IPS-20b (cell line): ENCODE data around the gene PTPRD.

Experiments used
- H3K27ac ChIP-seq: one replicate; pipeline ENCODE4 v1.5.1; 2013; ENCODE audit warnings: low read length
- H3K27me3 ChIP-seq: 2 replicates; pipeline ENCODE4 v1.6.1; 2013; ENCODE audit warnings: mild to moderate bottlenecking, low read length, inconsistent platforms; ENCODE audit not compliant: insufficient read depth
- H3K36me3 ChIP-seq: 2 replicates; pipeline ENCODE4 v1.6.1; 2013; ENCODE audit warnings: low read depth, mild to moderate bottlenecking, inconsistent platforms, low read length, moderate library complexity; ENCODE audit not compliant: insufficient read depth
- H3K4me1 ChIP-seq: 2 replicates; pipeline ENCODE4 v1.6.1; 2013; ENCODE audit warnings: mild to moderate bottlenecking, control low read depth, inconsistent platforms, low read length, moderate library complexity; ENCODE audit not compliant: insufficient read depth
- H3K4me3 ChIP-seq: 2 replicates; pipeline ENCODE4 v1.5.1; 2013; ENCODE audit warnings: mild to moderate bottlenecking, low read length, inconsistent platforms
- H3K9ac ChIP-seq: 2 replicates; pipeline ENCODE4 v1.6.1; 2013; ENCODE audit warnings: low read depth, mild to moderate bottlenecking, inconsistent platforms, low read length, moderate library complexity
- H3K9me3 ChIP-seq: 2 replicates; pipeline ENCODE4 v1.6.1; 2013; ENCODE audit warnings: mild to moderate bottlenecking, low read depth, low read length, inconsistent platforms; ENCODE audit not compliant: insufficient read depth

PTPRD gene

DNA sequence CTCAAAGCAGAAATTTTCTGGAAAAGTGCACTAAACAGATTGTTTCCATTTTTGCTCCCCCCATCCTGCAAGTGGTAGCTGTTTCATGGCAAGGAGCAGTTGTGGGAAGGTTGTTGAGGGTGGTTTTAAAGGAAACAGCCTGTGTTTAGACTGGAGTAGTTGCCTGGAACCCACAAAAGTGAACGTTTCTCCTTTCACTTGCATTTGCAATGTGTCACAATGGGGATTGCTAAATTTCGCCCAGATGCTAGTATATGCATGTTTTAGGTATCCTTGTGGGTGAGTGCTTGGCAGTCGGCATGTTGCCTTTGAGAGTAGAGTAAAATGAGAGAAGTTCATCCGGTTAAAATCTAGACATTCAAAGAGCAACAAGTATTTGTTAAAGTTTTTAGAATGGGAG, 1713.3 kb downstream of the PTPRD start:
- H3K27me3 ChIP-seq = no peaks in the 10 kb centered on the region
- no peaks in the 10 kb centered on the region for H3K36me3 ChIP-seq
- H3K27ac ChIP-seq = no peak overlapping the region
- H3K9ac ChIP-seq = no peak overlapping the region
- H3K9me3 ChIP-seq = no peaks in the 10 kb centered on the region
- H3K4me1 ChIP-seq = no peaks in the 10 kb centered on the region
- H3K4me3 ChIP-seq = no peak overlapping the region

DNA sequence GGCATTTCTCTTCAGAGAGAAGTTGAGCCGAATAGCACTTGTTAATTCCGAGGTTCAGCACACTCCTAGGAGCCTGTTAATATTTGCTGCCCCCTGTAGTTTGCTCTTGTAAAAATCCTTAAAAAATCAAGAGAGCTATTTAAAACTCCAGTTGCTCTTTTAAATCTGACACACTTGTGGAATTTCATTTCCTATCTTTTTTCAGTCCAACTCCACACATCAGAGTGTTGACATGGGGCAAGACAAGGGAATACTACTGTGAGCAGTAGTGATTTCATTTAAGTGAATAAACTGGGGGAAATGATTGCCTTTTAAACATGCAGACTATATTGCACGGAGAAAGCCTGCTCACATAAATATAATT, 1717.0 kb downstream of the PTPRD start:
- H3K36me3 ChIP-seq = no peaks in the 10 kb centered on the region
- H3K9ac ChIP-seq = no peak overlapping the region
- no peaks in the 10 kb centered on the region for H3K4me1 ChIP-seq
- H3K27me3 ChIP-seq = no peaks in the 10 kb centered on the region
- H3K27ac ChIP-seq = no peak overlapping the region
- no peaks in the 10 kb centered on the region for H3K9me3 ChIP-seq
- H3K4me3 ChIP-seq = no peak overlapping the region

DNA sequence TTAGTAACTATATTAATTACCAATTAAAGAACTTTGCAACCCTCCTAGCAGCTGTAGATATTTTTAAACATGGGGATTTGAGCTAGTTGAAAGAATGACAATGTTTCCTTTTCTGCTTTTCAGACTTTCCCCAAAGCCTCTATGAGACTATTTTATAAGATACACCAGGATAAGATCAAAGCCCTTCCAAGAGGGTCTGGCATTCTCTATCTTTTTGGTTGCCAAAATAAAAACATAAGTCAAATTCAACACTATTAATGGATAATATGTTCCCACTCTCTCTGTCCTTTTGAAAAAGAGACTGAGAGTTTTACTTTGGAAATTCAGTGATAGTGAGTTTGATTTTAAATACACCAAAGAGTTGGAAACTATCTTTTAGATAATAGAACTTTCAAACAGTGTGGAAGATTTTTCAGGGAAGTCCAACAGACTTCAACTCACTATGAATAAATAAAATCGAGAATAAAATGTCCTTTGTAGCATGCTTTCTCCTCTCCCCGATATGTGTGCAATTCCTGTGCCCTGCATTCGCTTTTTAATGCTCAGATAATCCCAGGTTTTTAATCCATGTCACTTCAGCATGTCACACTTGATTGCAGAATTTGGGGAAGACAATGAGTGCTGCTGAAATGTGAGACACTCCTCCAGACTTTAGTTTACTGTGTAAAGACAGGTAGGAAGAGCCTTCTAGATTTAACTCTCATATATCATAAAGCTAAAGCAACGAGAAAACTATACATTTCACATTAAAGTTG, 1717.5 kb downstream of the PTPRD start:
- Histone ChIP-seq H3K27me3 (no peaks in the 10 kb centered on the region), H3K36me3 (no peaks in the 10 kb centered on the region), H3K9me3 (no peaks in the 10 kb centered on the region), H3K9ac (no peak overlapping the region), H3K4me3 (no peak overlapping the region), H3K4me1 (no peaks in the 10 kb centered on the region), H3K27ac (no peak overlapping the region)

DNA sequence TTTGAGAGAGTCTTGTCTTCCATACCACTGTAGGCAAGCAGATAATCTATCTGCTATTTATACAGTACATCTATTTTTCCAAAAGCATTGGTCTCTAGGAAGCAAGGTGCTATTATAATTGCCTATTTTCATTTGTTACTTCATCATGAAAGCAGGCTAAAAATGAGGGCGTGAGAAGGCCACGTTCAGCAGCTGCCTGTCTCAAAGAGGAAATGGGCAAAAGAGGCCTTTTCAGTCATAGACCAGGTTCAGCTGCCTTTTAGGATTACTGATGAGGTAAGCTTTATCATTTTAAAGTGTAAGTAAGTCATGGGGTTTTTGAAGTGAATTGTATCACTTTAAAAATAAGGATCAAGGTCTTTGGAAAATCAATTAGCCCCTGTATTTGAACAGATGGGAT, 1722.1 kb downstream of the PTPRD start:
- H3K4me3 ChIP-seq = no peak overlapping the region
- H3K27ac ChIP-seq = no peak overlapping the region
- no peaks in the 10 kb centered on the region for H3K9me3 ChIP-seq
- H3K9ac ChIP-seq = no peak overlapping the region
- no peaks in the 10 kb centered on the region for H3K27me3 ChIP-seq
- H3K36me3 ChIP-seq = no peaks in the 10 kb centered on the region
- no peaks in the 10 kb centered on the region for H3K4me1 ChIP-seq

DNA sequence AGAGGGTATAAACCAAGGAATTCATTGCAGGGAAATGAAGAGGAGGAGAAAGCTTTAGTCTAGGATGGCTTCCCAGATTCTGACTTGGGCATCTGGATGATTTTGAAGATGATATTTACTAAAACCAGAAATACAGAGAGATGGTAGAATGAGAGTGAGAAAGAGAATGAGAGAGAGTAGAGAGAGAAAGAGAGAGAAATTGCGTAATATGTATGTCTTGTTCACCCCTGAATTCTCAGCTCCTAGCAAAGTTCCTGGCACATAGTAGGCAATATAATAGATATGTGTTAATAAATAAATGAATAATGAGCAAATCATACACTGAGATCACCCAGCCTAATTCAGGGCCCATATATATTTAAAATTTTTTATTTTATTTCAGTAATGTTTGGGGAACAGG, 1723.7 kb downstream of the PTPRD start:
- H3K36me3 ChIP-seq = no peaks in the 10 kb centered on the region
- H3K4me1 ChIP-seq = peaks cover 2% of the 10 kb centered on the region; the same call in 1 of the 2 replicates
- H3K4me3 ChIP-seq = no peak overlapping the region

DNA sequence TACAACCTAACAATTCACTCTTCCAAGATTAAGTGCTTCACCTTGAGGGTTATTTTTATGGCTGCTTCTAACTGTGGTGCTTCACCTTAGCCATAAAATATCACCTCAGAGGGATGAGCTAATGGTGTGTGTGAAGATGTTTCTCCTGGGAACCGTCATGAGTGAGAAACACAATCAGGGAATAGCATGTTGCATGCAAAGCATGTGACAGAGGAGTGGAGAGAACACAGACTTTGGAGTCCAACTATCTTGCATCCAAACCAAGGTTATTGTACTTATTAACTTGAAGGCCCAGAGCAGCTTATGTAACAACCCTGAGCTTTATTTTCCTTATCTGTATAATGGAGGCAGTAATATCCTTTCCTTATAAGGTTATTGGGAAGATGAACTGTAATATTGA, 1724.2 kb downstream of the PTPRD start:
- no peaks in the 10 kb centered on the region for H3K36me3 ChIP-seq
- H3K9ac ChIP-seq = no peak overlapping the region
- no peak overlapping the region for H3K4me3 ChIP-seq
- H3K9me3 ChIP-seq = no peaks in the 10 kb centered on the region
- H3K27me3 ChIP-seq = no peaks in the 10 kb centered on the region
- H3K27ac ChIP-seq = no peak overlapping the region
- H3K4me1 ChIP-seq = peaks cover 2% of the 10 kb centered on the region; the same call in 1 of the 2 replicates

More for the DNA sequence above, 1723.7 kb downstream of the PTPRD start:
- Histone ChIP-seq H3K9ac (no peak overlapping the region), H3K27ac (no peak overlapping the region), H3K9me3 (no peaks in the 10 kb centered on the region), H3K27me3 (no peaks in the 10 kb centered on the region)

DNA sequence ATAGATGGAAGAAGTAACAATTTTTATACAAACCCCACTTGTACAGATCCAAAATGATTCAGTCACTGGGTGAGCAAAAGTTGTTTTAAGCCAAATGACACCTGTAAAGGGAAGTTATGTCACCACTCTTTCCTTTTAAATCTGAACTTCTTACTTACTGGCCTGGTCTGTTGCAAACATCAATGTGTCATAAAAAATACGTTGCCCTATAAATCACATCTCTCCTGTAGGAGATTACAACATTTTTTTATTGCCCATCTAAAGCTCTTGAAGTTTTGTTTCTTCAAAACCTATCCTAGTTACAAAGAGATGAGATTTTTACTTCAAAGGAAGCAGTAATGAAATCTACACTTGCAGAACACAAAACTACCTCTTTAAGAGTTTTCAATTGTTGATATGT, 1725.4 kb downstream of the PTPRD start:
- Histone ChIP-seq H3K36me3 (no peaks in the 10 kb centered on the region), H3K27ac (no peak overlapping the region), H3K4me1 (peaks cover 2% of the 10 kb centered on the region; the same call in 1 of the 2 replicates), H3K9ac (no peak overlapping the region), H3K27me3 (no peaks in the 10 kb centered on the region), H3K9me3 (no peaks in the 10 kb centered on the region), H3K4me3 (no peak overlapping the region)

DNA sequence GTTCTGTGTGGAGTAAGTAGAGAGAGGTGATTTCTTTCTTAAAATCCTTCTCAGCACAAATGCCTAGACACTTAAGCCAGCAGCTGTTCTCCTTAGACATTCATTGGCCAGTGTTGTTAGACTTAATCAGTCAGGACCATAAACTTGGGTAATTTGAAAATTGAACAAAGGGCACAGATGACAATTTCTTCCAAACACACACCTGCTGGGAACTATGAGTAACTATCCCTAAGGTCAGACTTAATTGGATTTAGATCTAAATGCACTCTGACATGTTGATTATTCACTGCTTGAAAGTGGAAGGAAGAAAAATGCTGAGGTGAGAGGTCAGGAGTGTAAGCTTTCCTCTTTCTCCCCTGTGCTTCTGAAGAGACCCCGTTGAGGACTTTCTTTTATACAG, 1729.5 kb downstream of the PTPRD start:
- Histone ChIP-seq H3K9me3 (no peaks in the 10 kb centered on the region), H3K4me1 (peaks cover 2% of the 10 kb centered on the region; the same call in 1 of the 2 replicates), H3K27ac (no peak overlapping the region), H3K4me3 (no peak overlapping the region), H3K27me3 (no peaks in the 10 kb centered on the region), H3K9ac (no peak overlapping the region), H3K36me3 (no peaks in the 10 kb centered on the region)

DNA sequence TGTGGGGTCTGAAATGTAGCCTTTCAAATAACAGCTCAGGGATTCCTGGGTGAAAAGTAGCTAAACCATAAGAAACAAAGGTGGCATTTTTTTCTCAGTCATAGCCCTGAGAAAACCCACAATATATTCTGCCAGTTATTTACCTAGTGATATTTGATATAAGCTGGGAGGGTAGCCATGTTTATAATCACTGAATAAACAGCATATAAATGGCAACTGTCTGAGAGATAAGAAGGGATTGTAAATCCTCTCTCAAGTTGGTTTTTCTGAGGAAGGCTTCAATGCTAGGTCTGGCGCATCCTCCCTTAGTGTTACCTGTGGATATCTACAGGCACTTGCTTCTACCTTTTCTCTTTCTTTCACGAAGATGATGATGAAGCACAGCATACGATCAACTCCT, 1732.7 kb downstream of the PTPRD start:
- H3K36me3 ChIP-seq = no peaks in the 10 kb centered on the region
- peaks cover 13% of the 10 kb centered on the region; the same call in 1 of the 2 replicates for H3K4me1 ChIP-seq
- no peak overlapping the region for H3K27ac ChIP-seq
- H3K27me3 ChIP-seq = no peaks in the 10 kb centered on the region
- no peak overlapping the region for H3K9ac ChIP-seq
- no peaks in the 10 kb centered on the region for H3K9me3 ChIP-seq
- no peak overlapping the region for H3K4me3 ChIP-seq

DNA sequence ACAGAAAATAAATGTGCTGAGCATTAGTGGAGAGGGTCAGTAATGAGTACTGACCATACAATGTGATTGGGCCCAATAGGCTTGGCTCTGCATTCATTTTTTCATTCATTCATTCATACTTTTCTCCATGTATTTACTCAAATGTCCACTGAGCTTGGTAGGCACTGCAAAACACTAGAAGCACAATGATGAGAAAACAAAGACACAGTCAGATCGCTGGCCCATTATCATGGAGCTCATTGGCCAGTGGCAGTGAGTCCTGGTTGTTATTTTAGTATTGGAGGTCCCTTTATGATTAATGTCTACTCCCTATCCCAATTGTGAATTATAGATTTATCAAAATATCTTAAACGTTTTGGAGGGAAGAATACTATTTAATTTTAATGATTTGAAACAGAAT, 1733.5 kb downstream of the PTPRD start:
- Histone ChIP-seq H3K4me3 (no peak overlapping the region), H3K27me3 (no peaks in the 10 kb centered on the region), H3K4me1 (peaks cover 10% of the 10 kb centered on the region; the same call in 1 of the 2 replicates), H3K9ac (no peak overlapping the region), H3K27ac (no peak overlapping the region), H3K9me3 (no peaks in the 10 kb centered on the region), H3K36me3 (no peaks in the 10 kb centered on the region)

DNA sequence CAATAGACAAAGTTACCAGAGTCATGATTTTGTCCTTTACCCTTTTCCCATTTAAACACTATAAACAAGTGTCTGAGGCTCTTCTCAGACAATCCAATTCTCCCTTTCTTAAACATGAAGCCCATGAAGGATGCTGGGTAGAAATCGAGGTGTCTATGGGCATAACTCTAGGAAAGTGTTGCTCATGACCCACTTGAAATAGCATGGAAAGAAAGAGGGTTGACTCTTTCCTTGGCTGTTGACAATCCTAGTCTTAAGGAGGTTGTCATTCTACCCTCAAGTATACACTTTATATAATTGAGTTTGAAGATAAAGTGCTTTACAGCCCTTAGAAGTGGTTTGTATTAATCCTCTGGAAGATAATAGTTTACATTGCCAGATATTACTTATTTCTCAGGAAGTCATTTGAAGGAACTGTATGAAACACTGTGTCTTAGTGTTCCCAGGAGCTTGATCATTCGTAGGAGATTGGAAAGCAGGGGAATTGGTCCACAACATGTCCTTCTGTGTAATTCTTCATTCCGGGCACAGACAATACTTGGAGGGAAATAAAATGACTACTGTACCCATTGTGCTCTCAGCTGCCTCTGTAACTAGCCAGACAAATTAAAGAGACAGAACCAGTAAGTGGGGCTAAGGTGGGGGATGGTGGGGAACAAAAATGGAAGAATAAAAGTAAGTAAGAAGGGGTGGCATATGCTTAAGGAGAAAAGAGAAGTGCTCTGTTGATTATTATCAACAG, 1734.9 kb downstream of the PTPRD start:
- H3K27ac ChIP-seq = no peak overlapping the region
- H3K36me3 ChIP-seq = no peaks in the 10 kb centered on the region
- no peaks in the 10 kb centered on the region for H3K9me3 ChIP-seq
- H3K4me1 ChIP-seq = peaks cover 10% of the 10 kb centered on the region; the same call in 1 of the 2 replicates
- no peaks in the 10 kb centered on the region for H3K27me3 ChIP-seq
- H3K4me3 ChIP-seq = no peak overlapping the region
- no peak overlapping the region for H3K9ac ChIP-seq

DNA sequence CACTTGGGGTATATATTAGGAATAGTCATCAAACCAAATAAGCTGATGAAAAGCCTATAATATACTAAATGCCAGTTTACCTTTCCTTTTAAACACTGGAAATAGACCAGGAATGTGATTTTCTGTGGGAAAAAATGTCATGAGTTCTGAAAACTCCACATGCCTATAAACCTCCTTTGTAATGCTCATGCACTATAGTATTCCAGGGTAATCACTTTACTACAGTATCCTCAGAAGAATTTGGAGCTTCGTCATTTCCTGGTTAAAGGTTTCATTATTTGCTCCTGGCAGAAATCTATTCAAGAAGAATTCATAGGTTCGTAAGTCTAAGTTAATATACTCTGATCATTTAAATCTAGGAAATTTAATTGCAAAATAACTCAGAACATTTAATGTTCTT, 1736.5 kb downstream of the PTPRD start:
- no peaks in the 10 kb centered on the region for H3K9me3 ChIP-seq
- H3K4me3 ChIP-seq = no peak overlapping the region
- no peaks in the 10 kb centered on the region for H3K36me3 ChIP-seq
- peaks cover 10% of the 10 kb centered on the region; the same call in 1 of the 2 replicates for H3K4me1 ChIP-seq
- no peak overlapping the region for H3K9ac ChIP-seq
- no peak overlapping the region for H3K27ac ChIP-seq
- no peaks in the 10 kb centered on the region for H3K27me3 ChIP-seq
